OCI-M2 (cell line): Measurements from ENCODE around the gene PLEKHM2.
"Not testable (repeated sequence)": the region's sequence is repeated elsewhere in the genome, so short reads cannot be mapped to it uniquely, and the experiment has no call there.

Experiments used
- DNase-seq: peaks from one replicate; lab custom pipeline; 2025; ENCODE audit not compliant: unreplicated experiment; lab: John Stamatoyannopoulos, UW

PLEKHM2 gene

GRCh38 chr1:15684042-15684461 is at the start of gene PLEKHM2:
PLEKHM2 (plus strand) TSS chr1:15684320; CDS start chr1:15684559, 239 bp downstream.
- DNase-seq: no peak

GRCh38 chr1:15636436-15636835 is 47.7 kb upstream of the PLEKHM2 start:
- DNase-seq: no peak

- no peak for DNase-seq
Measured at GRCh38 chr1:15637826-15638225, 46.3 kb upstream of the PLEKHM2 start.

- DNase-seq: no peak
Measured at GRCh38 chr1:15639262-15639661, 44.9 kb upstream of the PLEKHM2 start.

GRCh38 chr1:15639931-15640330 is 44.2 kb upstream of the PLEKHM2 start:
- no peak for DNase-seq

- DNase-seq: no peak
Measured at GRCh38 chr1:15640667-15641066, 43.5 kb upstream of the PLEKHM2 start.

GRCh38 chr1:15649937-15650336 is 34.2 kb upstream of the PLEKHM2 start:
- no peak for DNase-seq

GRCh38 chr1:15650433-15650832 is 33.7 kb upstream of the PLEKHM2 start:
- DNase-seq: no peak

- DNase-seq: not testable (repeated sequence)
Measured at GRCh38 chr1:15652130-15652529, 32.0 kb upstream of the PLEKHM2 start.

GRCh38 chr1:15654091-15654690 is 29.9 kb upstream of the PLEKHM2 start:
- DNase-seq: no peak

GRCh38 chr1:15656464-15656863 is 27.7 kb upstream of the PLEKHM2 start:
- DNase-seq: no peak

GRCh38 chr1:15657021-15657420 is 27.1 kb upstream of the PLEKHM2 start:
- DNase-seq: no peak

GRCh38 chr1:15660151-15660550 is 24.0 kb upstream of the PLEKHM2 start:
- no peak for DNase-seq

GRCh38 chr1:15662477-15662876 is 21.6 kb upstream of the PLEKHM2 start:
- no peak for DNase-seq

GRCh38 chr1:15663925-15664324 is 20.2 kb upstream of the PLEKHM2 start:
- no peak for DNase-seq

- no peak for DNase-seq
Measured at GRCh38 chr1:15667362-15667761, 16.8 kb upstream of the PLEKHM2 start.

GRCh38 chr1:15668089-15668754 is 15.9 kb upstream of the PLEKHM2 start:
- no peak for DNase-seq

GRCh38 chr1:15669074-15669473 is 15.0 kb upstream of the PLEKHM2 start:
- DNase-seq: no peak

- DNase-seq: no peak
Measured at GRCh38 chr1:15669864-15670263, 14.3 kb upstream of the PLEKHM2 start.

GRCh38 chr1:15671430-15671829 is 12.7 kb upstream of the PLEKHM2 start:
- no peak for DNase-seq

GRCh38 chr1:15674386-15675159 is 9.5 kb upstream of the PLEKHM2 start:
- DNase-seq: no peak

GRCh38 chr1:15676010-15676409 is 8.1 kb upstream of the PLEKHM2 start:
- DNase-seq: no peak
